Measurements from ENCODE around the gene UBXN1. TPM values are rescaled to one million over a fixed set of nuclear protein-coding genes. Genes with fewer than 3 reads are reported as not detected.
A peak's percentile ranks its signal among the peaks of the same experiment; 100 is the strongest.
"Not testable (repeated sequence)": the region's sequence is repeated elsewhere in the genome, so short reads cannot be mapped to it uniquely, and the experiment has no call there.

The UBXN1 gene
- total RNA-seq, 4 donors from 2014 or later = 194 to 275 (median 235) TPM

DNA sequence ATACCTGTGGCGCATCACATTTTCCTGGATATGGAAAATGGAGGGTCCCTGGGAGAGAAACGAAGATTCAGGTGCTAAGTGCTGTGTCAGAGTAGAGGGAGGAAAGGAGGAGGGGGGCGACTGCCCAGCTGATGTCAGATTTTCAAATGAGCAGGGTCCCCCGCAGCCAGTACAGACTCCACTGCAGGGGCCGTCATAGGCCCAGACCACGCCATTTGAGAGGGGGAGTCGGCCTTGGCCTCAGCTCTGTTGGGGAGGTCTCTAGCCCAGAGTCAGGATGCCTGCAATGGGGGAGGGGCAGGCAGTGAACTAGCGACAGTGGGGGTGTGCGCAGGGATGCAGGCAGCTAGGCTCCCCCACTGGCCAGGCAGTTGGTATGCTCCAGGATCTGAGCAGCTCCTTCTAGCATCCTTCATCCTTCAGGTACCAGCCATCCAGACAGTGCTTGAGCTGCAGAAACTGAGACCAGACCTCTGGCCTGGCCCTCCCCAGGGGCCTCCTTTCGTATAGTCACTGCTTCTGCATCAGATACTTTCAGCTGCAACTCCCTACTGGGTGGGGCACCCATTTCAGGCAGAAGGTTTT is 28.5 kb upstream of the UBXN1 start, which contains the start of the genes BSCL2 and GNG3:
Gene BSCL2, minus strand, starts transcription at position 148 of the 585 bp plus-strand sequence. CDS start 229 bp downstream, outside the sequence.
Gene GNG3, plus strand, starts transcription at position 400 of the 585 bp plus-strand sequence. CDS start 620 bp downstream, outside the sequence.
- intact Hi-C loops (cut with DNase I; ENCODE audit: low total_unique reads) = loop anchor here (10.0 kb wide), 1 partner anchor 323 kb away; no protein-coding TSS in a partner anchor
- TF ChIP-seq, protein P1, sequence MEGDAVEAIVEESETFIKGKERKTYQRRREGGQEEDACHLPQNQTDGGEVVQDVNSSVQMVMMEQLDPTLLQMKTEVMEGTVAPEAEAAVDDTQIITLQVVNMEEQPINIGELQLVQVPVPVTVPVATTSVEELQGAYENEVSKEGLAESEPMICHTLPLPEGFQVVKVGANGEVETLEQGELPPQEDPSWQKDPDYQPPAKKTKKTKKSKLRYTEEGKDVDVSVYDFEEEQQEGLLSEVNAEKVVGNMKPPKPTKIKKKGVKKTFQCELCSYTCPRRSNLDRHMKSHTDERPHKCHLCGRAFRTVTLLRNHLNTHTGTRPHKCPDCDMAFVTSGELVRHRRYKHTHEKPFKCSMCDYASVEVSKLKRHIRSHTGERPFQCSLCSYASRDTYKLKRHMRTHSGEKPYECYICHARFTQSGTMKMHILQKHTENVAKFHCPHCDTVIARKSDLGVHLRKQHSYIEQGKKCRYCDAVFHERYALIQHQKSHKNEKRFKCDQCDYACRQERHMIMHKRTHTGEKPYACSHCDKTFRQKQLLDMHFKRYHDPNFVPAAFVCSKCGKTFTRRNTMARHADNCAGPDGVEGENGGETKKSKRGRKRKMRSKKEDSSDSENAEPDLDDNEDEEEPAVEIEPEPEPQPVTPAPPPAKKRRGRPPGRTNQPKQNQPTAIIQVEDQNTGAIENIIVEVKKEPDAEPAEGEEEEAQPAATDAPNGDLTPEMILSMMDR (IDR thresholded peaks at IDR 0.05) = no peak
- no peak for TF ChIP-seq POLR2A (IDR thresholded peaks at IDR 0.05)
- 84 to 90% methylated on average over 9 to 10 of the region's 10 CpGs for WGBS, 2 donors
- peak within 1 kb of the TSS; percentile 24 for H3K4me3 ChIP-seq (ENCODE audit: low read depth, poor library complexity, severe bottlenecking)
- no peak for DNase-seq (ENCODE audit: low spot score in 2 of 2)

DNA sequence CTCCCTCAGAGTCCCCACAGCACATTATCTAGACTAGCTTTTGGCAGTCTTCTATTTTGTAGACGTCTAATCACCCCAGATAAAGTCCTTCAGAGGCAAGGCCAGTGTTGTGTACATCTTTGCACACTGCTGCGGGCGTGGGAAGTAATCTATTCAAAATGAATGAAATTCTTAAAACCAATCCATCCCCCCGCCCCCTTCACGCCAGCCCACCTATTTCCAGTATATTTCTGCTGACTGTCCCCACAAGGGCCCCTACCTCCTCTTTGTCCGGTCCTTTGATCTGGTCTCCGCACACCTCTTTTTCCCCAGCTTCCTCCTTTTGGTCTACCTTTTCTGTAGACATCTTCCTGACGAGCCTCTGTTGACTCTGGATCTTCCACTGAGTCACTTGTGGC is 28.0 kb upstream of the UBXN1 start:
- DNase-seq (ENCODE audit: low spot score in 2 of 2) = no peak
- TF ChIP-seq, protein P1 (IDR thresholded peaks at IDR 0.05) = no peak
- no peak for TF ChIP-seq POLR2A (IDR thresholded peaks at IDR 0.05)
- intact Hi-C loops (cut with DNase I; ENCODE audit: low total_unique reads) = loop anchor here (10.0 kb wide), 1 partner anchor 322 kb away; no protein-coding TSS in a partner anchor
- peak overlapping the region; percentile 24 for H3K4me3 ChIP-seq (ENCODE audit: low read depth, poor library complexity, severe bottlenecking)
- 80 to 82% methylated on average over 8 of the region's 8 CpGs for WGBS, 2 donors

DNA sequence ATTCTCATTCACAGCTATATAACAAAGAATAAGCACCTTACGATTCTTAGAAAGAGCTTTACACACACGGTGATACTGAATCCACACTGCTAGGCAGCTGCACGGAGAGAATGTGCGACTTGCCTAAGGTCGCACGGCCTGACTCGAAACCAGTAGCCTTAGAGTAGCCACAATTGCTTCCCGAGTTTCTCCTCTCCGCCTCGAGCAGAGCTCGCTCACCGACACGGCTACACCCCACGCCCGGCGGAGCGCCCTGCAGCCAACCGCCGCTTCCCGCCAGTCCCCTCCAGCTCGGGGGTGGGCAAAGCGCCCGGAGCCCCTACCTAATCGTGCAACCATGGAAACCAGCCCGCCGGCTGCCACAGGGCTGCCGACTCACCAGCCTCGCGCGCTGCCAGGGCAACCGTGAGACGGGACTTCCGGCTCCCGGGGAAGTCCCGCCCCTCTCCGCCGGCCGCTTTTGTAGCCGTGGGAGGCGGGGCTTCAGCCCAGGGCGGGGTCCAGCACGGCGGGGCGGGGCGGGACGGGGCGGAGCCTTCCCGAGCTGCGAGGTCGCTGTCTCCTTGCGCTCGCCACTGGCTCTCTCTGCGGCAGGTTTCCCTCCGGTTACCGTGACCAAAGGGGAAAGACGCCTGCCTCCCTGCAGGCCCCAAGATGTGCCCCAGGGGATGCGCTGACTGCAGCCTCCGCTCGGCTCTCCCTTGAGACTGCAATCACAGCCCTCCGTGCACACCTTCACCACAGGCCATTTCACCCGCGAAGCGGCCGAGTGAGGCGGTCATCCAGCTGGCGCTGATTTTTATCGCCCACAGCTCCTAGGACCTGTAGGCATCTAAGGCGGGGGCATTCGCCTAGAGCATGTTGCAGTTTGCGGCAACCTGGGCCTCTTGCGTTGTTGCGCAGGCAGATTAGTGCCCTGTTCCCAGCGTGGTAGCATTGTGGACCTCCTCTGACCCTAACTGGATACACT is 27.3 kb upstream of the UBXN1 start:
- intact Hi-C loops (cut with DNase I; ENCODE audit: low total_unique reads) = loop anchor here (10.0 kb wide), 1 partner anchor 321 kb away; no protein-coding TSS in a partner anchor
- WGBS, 2 donors = 8 to 11% methylated on average over 28 to 41 of the region's 73 CpGs
- no peak for TF ChIP-seq POLR2A (IDR thresholded peaks at IDR 0.05)
- TF ChIP-seq, protein P1 (IDR thresholded peaks at IDR 0.05) = no peak
- peak overlapping the region; percentile 65 for H3K4me3 ChIP-seq (ENCODE audit: low read depth, poor library complexity, severe bottlenecking)
- DNase-seq (ENCODE audit: low spot score in 2 of 2) = peak; percentile 92 to 99

DNA sequence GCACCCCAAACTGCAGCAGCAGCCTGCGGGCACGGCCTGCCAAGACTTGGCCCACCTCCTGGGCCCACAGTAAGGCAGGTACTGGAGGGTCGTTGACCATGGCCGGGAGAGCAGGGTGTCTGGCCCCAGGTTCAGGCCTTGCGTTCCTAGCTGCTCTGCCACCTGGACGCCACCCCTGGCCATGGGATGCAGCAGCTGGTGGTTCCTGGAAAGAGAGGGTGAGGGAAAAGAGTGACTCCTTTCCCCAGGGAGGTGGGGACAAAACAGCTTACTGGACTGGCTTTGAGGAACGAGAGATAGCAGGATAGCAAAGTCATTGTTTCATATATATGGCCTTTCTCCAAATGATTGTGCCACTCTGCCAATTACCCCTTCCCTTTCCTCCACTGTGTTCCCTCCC is 26.5 kb upstream of the UBXN1 start:
- WGBS, 2 donors = 37 to 53% methylated on average over 7 of the region's 7 CpGs
- intact Hi-C loops (cut with DNase I; ENCODE audit: low total_unique reads) = loop anchor here (10.0 kb wide), 1 partner anchor 321 kb away; no protein-coding TSS in a partner anchor
- no peak for DNase-seq (ENCODE audit: low spot score in 2 of 2)
- no peak overlapping the region for H3K4me3 ChIP-seq (ENCODE audit: low read depth, poor library complexity, severe bottlenecking)
- TF ChIP-seq POLR2A (IDR thresholded peaks at IDR 0.05) = no peak
- TF ChIP-seq, protein P1 (IDR thresholded peaks at IDR 0.05) = no peak

DNA sequence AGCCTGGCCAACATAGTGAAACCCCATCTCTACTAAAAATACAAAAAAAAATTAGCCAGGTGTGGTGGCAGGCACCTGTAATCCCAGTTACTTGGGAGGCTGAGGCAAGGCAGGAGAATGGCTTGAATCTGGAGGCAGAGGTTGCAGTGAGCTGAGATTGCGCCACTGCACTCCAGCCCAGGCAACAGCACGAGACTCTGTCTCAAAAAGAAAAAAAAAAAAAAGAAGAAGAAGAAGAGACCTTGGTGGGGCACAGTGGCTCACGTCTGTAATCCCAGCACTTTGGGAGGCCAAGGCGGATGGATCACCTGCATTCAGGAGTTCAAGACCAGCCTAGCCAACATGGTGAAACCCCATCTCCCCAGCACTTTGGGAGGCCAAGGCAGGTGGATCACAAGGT is 25.0 kb upstream of the UBXN1 start:
- intact Hi-C loops (cut with DNase I; ENCODE audit: low total_unique reads) = loop anchor here (10.0 kb wide), 1 partner anchor 319 kb away; no protein-coding TSS in a partner anchor
- DNase-seq (ENCODE audit: low spot score in 2 of 2) = not testable (repeated sequence)
- WGBS, 2 donors = 84 to 86% methylated on average over 4 of the region's 4 CpGs

DNA sequence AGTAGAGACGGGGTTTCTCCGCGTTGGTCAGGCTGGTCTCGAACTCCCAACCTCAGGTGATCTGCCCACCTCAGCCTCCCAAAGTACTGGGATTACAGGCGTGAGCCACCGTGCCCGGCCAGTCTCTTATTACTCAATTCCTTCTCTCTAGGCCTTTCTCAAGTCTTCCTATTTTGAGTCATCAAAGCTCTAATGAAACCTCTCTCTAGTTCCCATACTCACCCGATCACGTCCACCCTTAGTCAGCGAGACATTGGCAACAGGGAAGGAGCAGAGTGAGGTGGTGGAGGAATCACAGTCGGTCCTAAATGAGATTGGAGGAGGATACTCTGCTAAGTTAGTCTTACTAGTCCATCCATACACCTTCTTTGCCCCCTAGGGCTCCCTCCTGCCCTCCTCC is 23.4 kb upstream of the UBXN1 start:
- no peak for TF ChIP-seq POLR2A (IDR thresholded peaks at IDR 0.05)
- TF ChIP-seq, protein P1 (IDR thresholded peaks at IDR 0.05) = no peak
- no peak overlapping the region for H3K4me3 ChIP-seq (ENCODE audit: low read depth, poor library complexity, severe bottlenecking)
- DNase-seq (ENCODE audit: low spot score in 2 of 2) = no peak
- 90% methylated on average over 11 of the region's 11 CpGs for whole genome bisulfite sequencing, 2 donors
- intact Hi-C loops (cut with DNase I; ENCODE audit: low total_unique reads) = loop anchor here (10.0 kb wide), 1 partner anchor 317 kb away; no protein-coding TSS in a partner anchor

More for the DNA sequence above, 25.0 kb upstream of the UBXN1 start:
- not testable (repeated sequence) for H3K4me3 ChIP-seq (ENCODE audit: low read depth, poor library complexity, severe bottlenecking)
